GM11168 (cell line): Measurements from ENCODE around the gene KIAA1217.
"Not testable (repeated sequence)": the region's sequence is repeated elsewhere in the genome, so short reads cannot be mapped to it uniquely, and the experiment has no call there.

Experiments
- in situ Hi-C: fragments of 300-500 bp; cut with MboI; formaldehyde crosslinking; loops from one replicate; pipeline ENCODE4 v1.12.0; 2022; ENCODE audit warnings: low sequenced_read_pairs; ENCODE audit not compliant: unreplicated experiment

Gene KIAA1217

DNA sequence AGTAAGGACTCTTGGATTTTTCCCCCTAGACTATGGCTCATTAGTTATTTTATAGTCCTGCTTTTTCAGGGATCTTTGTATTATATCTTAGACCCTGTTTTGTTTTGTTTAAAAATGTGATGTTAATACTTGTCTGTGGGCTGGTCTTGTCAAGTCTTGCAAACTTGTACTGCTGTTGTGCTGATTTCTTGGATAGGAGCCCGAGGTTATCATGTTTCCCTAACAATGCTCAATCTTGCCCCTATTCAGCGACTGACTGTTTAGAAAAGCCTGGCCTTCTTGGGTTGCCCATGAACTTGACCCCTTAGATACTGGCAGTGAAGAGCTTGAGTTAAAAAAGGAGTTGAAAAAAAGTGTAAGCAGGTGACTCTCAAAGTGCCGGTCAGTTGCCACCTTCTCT is 115.7 kb downstream of the KIAA1217 start:
- in situ Hi-C loops: no loop called here

DNA sequence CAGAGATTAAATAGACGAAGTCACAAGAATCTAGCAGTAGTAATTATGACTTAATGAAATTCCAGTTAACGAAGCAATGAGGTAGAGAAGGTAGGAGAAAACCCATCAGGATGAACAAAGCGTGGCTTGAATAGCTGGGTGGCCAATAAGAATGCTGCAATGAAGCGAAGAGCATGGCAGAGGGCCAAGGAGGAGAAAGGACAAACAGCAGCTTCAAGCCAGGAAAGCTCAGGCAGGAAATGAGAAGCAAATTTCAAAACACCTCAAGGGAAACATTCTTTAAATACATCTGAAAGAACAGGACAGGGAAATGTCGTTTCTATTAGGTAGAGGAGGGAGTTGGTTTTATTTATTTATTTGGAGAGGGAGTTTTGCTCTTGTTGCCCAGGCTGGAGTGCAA is 122.5 kb downstream of the KIAA1217 start:
- in situ Hi-C loops: no loop called here

- in situ Hi-C loops: no loop called here
Observed at GRCh38 chr10:24333736-24334135, 124.8 kb downstream of the KIAA1217 start.

GRCh38 chr10:24334279-24334939 is 125.5 kb downstream of the KIAA1217 start:
- in situ Hi-C loops: no loop called here

GRCh38 chr10:24337723-24338122 is 128.8 kb downstream of the KIAA1217 start:
- in situ Hi-C loops: not testable (repeated sequence)

DNA sequence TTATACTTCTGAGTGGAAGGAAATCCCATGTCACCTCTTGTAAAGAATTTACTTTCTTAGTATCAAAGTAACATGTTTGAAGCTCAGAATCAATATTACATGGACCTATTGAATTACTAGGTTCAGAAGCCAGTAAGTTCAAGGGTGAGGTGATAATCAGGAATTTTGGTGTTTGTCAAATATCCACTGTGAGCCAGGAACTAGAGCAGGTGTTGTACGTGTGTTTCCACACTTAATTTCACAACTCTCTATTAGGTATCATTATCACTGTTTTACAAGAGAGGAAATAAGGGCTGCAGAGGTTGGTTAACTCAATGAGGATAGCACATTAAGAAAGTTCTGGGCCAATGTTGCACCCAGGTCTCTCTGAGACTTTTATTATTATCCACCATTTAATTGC is 130.4 kb downstream of the KIAA1217 start:
- in situ Hi-C loops: no loop called here

DNA sequence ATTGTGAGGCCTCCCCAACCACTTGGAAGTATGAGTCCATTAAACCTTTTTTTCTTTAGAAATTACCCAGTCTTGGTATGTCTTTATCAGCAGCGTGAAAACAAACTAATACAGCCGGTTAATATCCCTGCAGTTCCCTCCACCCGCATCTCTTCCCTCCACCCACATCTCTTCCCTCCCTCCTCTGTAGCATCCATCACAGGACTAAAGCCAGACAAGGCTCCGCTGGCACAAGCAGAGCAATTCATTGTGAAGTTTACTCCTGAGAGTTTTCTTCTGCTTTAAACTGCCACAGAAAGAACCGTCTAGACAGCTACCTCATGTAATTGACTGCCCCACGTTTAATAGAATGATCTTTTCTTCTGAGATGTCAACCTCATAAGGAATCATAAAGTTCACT is 131.5 kb downstream of the KIAA1217 start:
- in situ Hi-C loops: no loop called here

DNA sequence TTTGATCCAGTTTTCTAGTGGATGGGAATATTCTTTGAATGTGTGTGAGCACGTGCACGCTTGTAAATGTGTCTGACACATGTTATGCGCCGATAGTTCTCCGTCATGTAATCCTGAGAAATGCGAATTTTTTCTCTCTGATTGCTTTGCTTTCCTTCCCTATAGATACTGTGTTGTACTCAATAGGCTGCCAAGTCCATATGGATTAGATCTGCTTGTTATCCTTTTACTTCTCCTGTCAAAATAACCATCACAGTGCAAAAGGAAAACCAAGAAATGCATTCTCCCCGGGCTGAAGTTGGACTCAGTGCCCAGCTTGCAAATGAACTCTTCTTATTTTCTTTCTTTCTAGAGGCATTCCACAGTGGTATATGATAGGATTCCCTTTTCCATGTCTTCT is 131.9 kb downstream of the KIAA1217 start:
- in situ Hi-C loops: no loop called here

GRCh38 chr10:24341371-24341770 is 132.4 kb downstream of the KIAA1217 start:
- in situ Hi-C loops: no loop called here

GRCh38 chr10:24341897-24342296 is 133.0 kb downstream of the KIAA1217 start:
- in situ Hi-C loops: no loop called here

GRCh38 chr10:24343686-24344085 is 134.7 kb downstream of the KIAA1217 start:
- in situ Hi-C loops: no loop called here

DNA sequence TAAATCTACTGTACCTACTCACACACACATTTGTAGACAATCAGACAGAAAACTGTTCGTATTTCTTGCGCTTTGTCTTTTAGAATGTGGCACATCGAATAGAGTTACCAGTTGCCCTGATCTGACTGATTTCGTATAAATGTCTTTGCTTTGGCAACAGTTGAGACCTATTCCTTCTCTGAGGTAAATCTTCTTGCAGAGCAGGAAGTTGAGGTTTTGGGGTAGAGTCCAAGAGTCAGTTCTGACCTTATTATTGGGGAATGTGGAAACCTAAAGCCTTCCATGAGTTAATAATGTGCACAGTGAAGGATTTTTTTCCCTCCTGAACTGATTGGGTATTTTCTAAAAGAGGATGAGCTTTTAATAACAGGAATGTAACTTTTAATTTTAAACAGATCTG is 135.3 kb downstream of the KIAA1217 start:
- in situ Hi-C loops: no loop called here

DNA sequence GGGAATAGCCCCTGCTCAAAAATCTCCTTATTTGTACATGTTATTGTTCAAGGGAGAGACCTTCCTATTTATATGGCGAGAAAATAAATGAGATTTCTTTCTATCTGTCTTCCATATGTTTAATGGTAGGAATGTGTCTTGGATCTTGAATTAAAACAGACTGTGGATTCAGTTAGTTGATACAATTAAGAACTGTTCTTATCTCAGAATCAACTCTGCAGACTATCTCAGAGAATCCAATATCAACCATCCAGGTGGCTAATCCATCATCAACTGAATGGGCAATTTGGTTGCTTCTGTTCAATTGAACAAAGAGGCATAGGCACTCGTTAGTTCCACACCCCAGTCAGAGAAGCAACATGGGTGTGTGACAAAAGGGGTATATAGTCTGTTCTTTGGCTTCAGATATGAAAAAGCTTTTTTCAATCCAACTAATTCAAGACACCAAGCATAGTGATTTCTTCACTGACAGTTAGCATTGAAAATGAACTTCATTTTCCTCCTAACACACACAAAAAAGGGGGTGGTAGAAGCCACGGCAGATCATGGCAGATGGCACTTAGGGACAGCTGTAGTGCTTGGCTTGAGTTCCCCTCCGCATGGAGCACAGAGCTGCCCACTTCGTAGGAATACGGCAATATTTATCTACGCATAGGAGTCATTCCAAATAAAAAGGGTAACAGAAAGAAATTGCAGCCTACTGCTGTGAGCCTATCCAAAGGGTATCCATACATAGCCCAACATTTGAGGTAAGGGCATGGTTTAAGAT is 135.9 kb downstream of the KIAA1217 start:
- in situ Hi-C loops: no loop called here

- in situ Hi-C loops: no loop called here
Observed at GRCh38 chr10:24346877-24347519, 138.1 kb downstream of the KIAA1217 start.

- in situ Hi-C loops: no loop called here
Observed at GRCh38 chr10:24349379-24350001, 140.6 kb downstream of the KIAA1217 start.

DNA sequence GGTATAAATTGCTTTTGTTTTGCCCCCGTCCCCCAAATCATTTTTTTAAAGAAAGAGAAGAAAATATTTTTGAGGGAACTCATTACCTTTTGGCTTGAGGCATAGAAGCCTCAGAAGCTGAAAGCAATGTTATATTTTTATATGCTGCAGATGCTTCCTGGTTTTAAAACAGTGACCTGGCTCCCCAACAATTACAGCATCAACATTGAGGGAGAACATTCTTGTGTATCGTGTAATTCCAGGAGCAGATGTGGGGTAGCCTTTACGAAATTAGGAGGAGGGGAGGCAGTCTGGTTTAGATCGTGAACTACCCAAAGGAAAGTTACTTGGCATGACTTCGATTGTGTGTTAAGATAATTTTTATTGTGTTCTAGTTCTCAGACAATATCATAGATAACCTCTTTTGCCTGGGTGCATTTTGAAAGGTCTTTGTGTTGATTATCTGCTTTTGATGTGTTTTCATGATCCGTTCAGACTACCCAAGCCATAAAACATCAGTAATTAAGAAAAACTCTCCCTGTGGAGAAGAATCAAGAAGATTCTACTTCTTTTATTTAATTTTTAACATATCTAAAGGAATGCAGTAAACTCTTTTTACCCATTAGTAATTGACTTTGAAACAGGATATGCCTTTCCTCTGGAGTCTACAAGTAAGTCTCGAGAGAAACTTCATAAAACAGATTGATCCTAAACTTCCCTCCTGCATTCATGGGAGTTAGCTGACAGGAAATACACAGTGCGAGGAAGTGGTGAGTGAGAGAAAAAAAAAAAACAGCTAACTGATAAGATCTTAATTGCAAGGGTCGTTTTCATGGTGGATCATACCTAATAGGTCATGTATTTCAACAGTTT is 141.4 kb downstream of the KIAA1217 start:
- in situ Hi-C loops: no loop called here

DNA sequence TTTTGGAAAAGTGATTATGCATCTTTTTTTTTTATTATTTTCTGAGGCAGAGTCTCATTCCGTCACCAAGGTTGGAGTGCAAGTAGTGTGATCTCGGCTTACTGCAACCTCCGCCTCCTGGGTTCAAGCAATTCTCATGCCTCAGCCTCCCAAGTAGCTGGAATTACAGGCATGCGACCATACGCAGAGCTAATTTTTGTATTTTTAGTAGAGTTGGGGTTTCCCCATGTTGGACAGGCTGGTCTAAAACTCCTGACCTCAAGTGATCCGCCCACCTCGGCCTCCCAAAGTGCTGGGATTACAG is 141.9 kb downstream of the KIAA1217 start:
- in situ Hi-C loops: not testable (repeated sequence)

- in situ Hi-C loops: no loop called here
Observed at GRCh38 chr10:24351961-24352360, 143.0 kb downstream of the KIAA1217 start.

GRCh38 chr10:24352399-24352798 is 143.5 kb downstream of the KIAA1217 start:
- in situ Hi-C loops: no loop called here

GRCh38 chr10:24353319-24353718 is 144.4 kb downstream of the KIAA1217 start:
- in situ Hi-C loops: no loop called here
